Right lobe of liver (tissue), 4 donors: ENCODE results near the gene KIAA0319L.

Experiments used
- CTCF ChIP-seq, 4 donors: fragments of 200-600 bp in 3 of 4; fragments of 450-650 bp in 1 of 4; IDR thresholded peaks; one replicate each; pipeline versions ENCODE4 v1.5.1 to v1.8.0; 2016 to 2022; ENCODE audit warnings: antibody characterized with exemption in 4 of 4, mild to moderate bottlenecking in 2 of 4
- POLR2A ChIP-seq: fragments of 450-650 bp; IDR thresholded peaks from one replicate; pipeline ENCODE4 v1.6.1; 2017; ENCODE audit warnings: antibody characterized with exemption, mild to moderate bottlenecking
- donor health status: DM: no; HTN: no; CAD: no.
- donor health status: DM: no; HTN: no; CAD: no.
- donor health status: DM: no; HTN: yes; CAD: no.

- TF ChIP-seq CTCF (IDR thresholded peaks at IDR 0.05) (no peak), POLR2A (no peak)
These were observed 36.0 kb upstream of the KIAA0319L start for GRCh38 chr1:35592991-35593769.
